Activated CD8-positive, alpha-beta memory T cell treated with anti-CD3 and anti-CD28 coated beads, Interleukin-2, amount 50 U/mL, for 1 hour (primary cell): ENCODE data around the gene CMTM6.
"Not testable (repeated sequence)": the region's sequence is repeated elsewhere in the genome, so short reads cannot be mapped to it uniquely, and the experiment has no call there.

Experiments
- DNase-seq: peaks from one replicate; pipeline ENCODE4 v3.0.0-alpha.2; 2020; ENCODE audit errors: extremely low read depth

CMTM6 gene

DNA sequence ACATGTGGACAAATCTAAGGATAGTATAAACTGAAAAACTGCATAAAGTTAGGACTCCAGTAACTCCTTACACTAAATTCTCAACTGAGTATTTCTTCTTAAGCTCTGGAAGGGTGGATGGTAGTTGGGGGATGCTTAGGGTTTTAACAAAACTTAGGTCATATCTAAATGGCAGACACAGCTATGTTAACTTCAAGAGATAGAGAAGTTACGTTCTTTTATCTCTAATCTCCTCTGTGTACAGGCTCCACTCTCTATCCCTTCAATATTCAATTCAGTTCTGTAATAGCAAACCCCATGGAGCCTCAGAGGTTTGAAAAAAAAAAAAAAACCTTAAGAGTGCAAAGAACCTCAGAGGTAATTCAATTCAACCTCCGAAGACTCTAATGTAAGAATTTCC, 3.1 kb downstream of the CMTM6 start:
- no peak for DNase-seq

DNA sequence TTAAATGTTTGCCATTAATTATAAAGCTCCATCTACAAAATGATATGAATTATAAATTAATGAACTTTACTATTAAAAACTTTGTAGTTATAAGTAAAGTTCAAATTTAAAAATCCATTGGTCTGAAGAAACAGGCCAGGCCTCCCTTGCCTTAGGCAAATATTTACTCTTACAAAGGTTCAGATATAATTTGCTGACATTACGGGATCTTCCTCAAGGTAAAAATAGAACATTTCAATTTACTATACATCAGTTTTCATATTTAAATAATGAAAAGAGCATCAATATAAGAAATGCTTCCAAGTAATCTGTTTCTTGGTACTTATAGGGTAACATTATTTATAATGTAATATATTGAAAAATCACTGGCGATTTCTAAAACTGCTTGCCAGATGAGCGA, 3.7 kb downstream of the CMTM6 start:
- DNase-seq: no peak

DNA sequence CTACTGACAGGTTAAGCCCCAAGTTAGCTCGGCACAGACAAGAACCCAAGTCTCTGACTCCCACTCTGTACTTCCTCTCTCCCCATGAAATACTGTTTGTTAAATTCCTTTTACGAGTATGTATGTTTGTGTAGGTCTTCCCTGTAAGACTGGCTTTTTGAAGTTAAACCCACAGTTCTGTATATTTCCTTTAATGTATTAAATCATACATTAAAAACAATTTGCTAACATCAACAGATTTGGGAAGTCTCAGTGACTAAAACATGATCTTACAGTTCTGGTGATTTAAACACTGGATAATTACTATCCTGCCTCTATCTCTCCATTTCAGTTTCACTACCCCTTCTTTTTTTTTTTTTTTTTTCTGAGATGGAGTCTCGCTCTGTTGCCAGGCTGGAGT, 4.4 kb downstream of the CMTM6 start:
- DNase-seq: no peak

DNA sequence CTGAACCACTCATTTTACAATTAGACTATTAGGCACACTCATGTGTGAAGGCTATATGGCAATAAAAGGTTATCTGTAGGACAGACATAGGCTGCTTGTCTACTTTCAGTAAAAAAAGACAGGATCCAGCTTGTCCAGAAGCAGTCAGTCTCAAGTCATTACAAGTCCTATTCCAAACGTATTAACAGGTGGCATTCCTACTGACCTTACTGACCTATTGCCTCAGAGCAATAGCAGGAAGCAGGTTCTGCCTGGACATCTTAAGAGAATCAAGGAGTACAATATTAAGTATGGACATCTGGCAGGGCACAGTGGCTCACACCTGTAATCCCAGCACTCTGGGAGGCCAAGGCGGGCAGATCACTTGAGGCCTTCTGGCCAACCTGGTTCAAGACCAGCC, 7.0 kb downstream of the CMTM6 start:
- no peak for DNase-seq

DNA sequence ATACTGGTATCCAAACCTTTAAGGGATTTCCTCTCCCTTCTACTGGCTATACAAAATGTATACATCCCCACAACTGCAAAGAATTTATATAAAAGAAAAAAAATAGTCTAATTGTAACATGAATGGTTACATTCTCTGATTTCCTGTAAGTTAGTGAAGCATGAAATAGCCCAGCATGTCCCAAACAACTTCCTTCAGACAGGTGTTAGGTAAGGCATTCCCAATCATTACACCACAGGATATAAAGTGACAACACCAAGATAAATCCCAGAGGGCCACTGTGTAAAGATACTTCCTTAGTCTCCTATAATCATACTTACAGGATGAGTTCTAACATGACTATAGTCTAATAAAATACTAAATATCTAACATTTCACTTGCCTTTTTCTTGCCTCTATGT, 7.6 kb downstream of the CMTM6 start:
- DNase-seq: no peak

DNA sequence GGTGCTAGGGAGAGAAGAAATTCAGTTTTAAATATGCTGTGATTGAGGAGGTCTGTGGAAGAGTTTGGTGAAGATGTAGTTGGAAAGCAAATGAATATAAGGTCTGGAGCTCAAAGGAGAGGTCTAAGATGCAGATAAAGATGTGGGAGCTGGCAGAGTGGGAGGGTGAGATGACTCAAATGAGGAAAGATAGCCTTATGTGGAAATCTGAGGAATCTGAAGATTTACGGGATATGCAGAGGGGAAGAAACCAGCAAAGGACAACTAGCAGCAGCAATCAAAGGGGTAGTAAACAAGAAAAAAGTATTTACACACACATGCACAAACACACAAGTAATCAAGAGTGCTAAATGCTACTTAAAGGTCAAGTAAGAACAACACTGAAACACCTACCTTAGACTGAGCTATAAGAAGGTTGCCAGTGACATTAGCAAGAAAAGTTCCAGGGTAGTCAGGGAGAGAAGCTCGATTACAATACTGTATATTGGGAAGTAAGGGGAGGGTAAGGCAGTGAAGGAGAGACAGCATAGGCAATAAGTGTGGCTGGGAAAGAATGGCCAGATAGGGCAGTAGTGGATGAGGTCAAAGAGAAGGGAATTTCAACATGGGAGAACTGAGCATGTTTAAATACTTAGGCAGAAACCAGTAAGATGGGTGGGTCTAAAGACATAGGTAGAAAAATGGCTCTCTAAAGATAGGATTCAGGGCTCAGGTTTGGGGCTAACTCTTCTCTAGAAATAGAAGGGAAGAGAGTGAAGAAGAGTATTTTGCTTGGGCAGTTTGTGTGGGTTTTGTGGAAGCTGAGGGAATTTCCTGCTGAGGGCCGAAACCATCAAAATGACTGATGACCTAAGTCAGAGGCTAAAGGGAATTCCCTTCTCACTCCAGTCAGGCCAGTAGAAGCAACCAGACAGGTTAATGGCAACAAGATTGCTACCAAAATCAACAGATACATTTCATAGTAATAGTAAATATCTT, 8.9 kb downstream of the CMTM6 start:
- no peak for DNase-seq

DNA sequence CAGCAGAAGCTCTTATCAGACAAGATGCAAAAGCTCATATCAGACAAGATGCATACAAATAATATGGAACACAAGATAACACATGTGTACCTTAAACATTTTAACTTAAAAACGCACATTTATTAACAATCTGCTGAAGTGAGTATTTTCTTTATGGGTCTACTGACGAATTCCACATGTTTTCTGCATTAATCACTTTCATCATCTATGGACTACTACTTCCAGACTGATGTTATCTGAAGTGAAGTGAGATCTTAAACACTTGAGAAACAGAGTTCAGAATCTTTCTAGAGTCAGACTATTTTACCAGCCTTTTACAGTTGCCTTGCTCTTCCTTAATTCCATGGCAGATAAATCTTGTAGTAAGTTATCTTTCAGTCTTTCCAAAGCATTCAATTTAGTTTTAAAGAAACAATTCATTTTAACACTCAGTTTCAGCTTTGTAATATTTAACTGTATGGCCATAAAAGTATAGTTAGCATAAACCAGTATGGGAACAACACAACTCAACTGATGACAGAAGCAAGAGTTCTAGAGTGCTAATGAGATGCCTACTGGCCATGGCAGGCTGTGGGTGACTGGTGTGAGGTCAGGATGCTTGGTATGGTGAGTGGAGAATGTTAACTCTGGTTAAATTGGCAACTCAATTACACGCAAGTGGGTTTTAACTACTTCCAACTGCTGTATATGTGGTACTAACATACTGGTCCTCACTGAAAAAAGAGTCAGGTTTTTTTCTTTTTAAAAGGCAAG, 9.8 kb downstream of the CMTM6 start:
- DNase-seq: no peak

DNA sequence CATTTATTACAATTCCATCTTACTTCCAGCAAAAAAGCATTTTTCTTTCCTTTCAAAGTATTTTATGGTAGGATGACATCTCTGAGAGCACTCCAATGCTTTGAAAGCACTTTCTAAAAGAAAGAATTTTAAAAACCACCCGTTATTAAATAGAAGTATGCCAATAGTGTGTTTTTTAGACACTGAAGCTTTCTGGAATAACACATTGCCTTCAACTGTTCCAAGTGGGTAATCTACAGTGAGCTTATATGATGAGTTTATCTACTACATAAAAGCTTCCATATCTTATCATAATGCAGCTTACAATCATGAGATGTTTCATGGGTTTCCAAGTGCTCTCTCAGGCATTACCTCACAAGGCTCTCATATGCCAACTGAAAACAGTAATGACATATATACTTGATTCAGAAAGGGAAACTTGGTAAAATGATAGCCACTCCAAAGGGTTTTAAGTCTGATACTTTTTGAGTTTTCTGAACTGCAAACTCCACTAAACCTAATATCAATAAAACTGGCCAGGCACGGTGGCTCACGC, 14.1 kb downstream of the CMTM6 start:
- no peak for DNase-seq

DNA sequence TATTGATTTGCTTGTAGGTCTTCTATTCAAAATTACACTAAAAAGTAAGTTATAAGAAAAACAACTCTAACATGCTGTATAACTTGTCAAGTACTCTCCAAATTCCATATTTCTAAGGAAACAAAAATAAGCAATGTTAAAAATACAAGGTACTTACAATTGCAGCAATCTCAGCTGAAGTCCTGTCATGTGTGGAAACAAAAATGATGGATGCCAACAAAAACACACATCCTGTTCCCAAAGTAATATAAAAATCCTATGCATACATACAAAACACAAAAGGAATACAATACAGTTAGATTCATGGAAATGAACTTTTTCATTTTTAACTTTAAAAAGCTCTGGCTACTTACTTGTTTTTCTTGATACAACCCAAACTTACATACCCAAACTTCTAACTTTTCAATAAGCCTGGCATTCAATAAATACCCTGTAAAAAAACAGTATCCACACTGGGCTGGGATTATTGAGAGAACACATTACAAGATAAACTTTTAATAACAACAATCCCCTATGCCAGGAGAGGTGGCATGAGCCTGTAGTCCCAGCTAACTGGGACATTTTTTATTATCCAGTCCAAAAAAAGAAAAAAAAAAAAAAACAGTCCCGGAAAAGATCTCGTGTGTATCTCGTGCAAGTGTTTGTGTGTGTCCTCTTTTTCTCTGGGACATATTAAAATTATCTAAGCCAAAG, 14.7 kb downstream of the CMTM6 start:
- no peak for DNase-seq

DNA sequence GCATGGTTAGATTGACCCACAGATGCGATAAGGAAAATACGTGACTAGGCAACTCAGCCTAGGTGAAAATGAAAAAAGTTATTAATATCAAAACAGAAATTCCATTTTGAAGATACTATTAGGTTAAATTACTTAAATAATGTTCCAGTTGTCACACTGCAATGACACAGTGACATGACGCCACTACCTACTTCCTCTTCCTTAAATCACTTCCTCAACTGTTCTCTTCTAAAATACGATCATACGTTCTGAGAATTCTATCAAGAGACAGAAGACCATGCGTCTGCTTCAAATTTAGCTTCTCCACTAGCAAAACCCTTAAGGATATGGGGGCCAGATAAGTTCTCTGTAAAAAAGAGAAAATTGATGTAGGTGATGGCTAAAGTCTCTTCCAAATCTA, 18.2 kb downstream of the CMTM6 start:
- DNase-seq: no peak

DNA sequence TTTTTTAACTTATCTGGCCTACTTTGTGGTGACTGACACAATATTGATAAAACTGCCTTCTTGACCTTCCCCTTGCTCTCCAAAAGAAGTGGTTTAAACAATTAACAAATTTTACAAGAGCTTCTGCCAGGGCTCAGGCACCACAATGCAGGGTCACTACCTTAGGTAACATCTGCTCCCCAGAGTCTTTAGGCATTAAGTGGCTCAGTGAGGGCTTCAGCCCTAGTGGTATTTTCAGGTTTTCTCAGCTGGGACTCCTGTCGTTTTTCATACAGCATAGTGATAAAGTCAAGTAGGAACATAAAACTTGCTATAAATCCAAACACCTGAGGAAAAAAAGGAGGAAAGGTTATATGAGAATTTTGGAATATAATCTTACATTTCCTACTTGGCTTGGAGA, 18.9 kb downstream of the CMTM6 start:
- no peak for DNase-seq

DNA sequence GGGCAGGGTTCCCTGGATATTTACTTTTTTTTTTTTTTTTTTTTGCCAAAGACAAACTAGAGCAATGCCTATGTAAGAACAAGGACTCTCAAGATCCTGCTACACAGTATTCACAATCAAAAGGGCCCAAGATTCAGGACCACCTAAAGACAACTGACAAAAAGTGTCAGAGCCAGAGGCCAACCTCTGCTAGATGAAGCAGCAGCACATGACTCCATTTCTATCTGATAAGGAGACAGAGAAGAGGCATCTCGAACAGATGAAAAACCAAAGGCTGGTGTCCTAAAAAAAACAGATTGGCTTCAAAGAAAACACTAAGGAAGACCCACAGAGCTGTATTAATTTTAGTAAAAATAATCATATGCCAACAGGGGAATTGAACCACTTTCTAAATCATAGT, 20.0 kb downstream of the CMTM6 start:
- DNase-seq: no peak

DNA sequence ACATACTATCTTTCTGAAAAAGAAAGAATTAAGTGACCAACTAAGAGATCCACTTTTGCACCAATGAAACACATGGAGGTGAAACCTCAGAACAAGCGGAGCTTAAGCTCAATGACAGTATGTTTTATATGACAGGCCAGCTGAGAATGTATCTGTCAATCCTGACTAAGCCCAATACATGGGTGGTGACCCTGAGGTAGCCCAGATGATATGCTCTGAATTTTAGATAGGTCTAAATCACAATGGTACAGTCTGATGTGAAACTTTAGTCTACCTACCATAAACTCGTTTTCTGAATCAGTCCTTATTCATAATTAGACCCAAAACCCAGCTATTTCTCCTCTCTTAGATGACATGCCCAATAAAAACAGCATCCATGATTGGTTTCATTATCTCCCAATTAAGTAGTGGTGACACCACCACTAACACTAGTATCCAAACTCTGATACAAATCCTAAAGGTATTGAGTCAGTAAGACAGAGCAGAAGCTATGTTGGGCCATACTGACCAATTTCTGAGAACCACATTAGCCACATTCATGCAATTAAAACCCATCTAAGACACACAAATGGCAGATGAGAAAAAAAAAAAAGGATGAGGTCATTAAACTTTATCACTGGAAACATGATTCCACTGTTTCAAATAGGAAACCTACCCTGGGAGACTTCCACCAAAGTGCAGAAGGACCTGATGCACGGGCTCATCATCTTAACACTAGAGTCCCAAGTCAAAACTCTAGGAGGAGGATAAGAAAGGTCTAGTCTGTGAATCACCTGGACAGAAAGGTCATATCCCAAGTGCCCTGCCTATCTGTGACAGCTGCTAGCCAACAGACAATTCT, 20.6 kb downstream of the CMTM6 start:
- DNase-seq: no peak

DNA sequence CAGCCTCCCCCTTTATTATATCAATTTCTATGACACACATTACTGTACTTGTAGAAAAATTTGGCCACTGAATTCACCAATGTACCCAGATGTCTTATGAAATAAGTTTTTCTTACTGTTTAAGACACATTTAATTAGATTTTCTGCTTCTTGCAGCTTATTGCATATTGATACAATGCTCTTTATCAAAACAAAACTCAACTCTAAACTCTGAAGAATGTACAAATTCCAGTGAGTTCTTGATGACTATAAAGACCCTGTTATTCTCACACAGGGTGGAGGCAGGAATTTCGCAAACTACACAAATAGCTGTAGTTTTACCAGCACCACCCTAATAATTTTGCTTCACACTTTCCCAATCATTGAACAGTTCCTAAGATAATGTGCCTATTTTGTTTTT, 22.0 kb downstream of the CMTM6 start:
- no peak for DNase-seq

DNA sequence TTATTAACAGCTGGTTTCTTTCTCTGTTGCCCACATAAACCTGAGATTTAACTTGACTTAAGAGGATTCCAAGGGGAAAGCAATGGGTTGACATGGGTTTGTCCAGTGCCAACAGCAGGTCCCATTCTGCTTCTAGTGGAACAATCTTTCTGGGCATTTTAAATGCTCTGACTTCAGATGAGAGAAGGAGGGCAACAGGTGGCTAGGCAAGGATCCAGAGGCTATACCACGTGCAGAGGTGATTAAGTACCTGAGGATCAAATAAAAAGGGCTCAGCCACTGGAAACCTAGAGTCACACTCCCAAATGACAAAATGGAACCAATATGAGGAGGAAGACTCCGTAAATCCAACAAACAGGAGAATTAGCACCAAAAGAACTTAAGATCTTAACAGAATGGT, 28.5 kb downstream of the CMTM6 start:
- DNase-seq: no peak

DNA sequence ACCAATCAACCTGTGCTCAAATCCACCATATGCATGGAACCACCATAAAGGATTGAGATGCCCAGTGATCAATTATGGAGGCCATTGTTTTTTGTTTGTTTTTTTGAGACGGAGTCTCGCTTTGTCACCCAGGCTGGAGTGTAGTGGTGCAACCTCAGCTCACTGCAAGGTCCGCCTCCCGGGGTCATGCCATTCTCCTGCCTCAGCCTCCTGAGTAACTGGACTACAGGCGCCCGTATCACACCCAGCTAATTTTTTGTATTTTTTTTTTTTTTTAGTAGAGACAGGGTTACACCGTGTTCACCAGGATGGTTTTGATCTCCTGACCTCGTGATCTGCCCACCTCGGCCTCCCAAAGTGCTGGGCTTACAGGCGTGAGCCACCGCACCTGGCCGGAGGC, 30.5 kb downstream of the CMTM6 start:
- DNase-seq: not testable (repeated sequence)

DNA sequence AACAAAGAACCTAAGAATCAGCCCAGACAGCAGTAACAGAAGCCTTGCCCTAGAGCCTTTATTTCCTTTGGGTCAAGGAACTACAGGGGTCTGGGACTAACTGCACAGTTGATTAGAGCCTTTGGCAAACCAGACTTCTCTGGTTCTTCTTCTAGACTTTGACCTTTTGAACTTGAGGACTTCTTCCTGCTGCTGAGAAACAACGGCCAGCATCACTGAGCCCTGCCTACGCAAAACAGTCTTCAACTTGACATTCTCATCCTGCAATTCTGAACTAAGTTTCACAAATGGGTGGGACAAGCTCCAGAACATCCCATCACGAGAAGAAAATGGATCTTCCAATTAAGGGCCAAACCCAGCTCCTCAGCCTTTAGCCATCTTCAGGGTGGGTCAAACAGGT, 31.4 kb downstream of the CMTM6 start:
- DNase-seq: no peak

DNA sequence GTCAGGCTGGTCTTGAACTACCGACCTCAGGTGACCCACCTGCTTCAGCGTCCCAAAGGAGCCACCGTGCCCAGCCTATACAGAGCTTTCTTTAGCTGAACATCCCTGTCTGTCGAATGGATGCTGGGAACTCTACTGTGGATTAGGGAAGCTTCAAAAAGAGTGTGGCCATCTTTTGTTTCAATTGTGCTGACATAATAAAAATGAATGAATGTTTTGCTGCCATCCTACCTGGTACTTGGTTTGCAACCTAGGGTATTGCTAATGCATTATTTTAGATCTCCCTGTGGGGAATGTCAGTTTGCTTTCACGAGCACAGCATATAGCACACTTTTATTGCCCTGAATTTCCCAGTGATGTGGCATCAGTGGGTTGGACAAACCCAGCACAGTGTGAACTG, 32.3 kb downstream of the CMTM6 start:
- DNase-seq: no peak

DNA sequence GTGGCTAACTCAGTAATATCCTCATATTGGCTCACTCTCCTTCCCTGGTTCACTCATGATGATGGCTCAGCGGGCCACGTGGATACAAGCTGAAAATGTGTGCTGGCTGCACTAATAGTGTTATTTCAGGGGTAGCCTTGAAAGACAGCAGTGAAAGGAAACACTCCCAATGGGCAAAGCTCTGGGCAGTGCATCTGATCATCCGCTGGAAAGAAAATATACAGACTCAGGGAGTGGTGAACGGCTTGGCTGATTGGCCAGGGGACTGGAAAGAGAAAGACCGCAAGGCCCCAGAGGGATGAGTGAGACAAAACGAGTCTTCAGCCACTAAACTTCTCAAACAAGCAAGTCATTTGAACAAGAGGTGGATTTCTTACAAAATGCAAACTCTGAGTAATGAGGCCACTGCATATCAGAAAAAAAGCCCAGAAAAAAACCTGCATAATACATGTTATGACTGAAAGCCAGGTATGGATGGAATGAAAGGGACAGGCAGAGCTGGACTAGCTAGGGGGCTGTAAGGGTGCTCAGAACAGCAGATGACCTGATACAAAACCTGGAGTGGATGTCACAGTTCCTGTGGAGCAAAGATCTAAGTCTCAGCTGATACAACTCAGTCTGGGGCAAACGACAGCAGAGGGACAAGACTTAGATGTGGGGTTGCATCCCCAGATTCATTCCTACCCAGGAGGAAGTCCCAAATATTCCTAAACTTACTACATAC, 33.3 kb downstream of the CMTM6 start:
- no peak for DNase-seq

DNA sequence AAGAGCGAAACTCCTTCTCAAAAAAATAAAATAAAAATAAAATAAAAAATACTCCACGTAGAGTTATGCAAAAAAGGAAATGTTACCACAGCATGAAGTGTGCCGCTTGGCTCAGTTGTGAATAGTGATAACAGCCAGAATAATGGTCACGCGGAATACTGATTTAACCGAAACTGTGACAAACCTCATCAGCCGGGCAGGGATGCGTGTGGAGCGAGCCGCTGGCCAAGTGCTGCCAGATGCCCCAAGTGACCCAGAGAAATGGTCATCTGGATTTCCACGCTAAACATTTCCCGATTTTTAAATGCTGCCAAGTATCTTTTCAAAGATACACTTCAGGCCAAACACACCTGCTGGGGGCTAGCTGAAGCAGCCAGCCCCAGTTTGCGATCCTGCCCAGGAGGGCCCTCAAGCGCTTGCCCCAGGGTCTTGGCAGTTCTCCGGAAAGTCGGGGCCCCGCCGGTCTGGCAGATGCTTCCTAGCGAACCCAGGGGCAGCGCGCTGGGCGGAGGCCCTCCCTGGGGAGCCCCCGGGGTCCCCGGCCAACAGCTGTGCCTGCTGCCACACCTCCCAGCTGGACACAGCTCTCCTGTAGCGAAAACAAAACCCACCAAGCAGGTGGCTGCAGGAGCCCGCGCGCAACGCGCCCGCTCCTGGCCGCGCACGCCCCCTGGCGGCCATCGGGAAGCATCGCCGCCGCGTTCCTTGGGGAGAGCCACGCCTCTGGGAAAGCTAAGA, 35.1 kb downstream of the CMTM6 start:
- DNase-seq: no peak
